Retina (tissue), 1 donor: ENCODE measurements around the gene IAH1.

Experiments used
- DNase-seq: peaks from one replicate; pipeline ENCODE4 v3.0.0-alpha.2; 2016

Gene IAH1, protein sequence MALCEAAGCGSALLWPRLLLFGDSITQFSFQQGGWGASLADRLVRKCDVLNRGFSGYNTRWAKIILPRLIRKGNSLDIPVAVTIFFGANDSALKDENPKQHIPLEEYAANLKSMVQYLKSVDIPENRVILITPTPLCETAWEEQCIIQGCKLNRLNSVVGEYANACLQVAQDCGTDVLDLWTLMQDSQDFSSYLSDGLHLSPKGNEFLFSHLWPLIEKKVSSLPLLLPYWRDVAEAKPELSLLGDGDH

DNA sequence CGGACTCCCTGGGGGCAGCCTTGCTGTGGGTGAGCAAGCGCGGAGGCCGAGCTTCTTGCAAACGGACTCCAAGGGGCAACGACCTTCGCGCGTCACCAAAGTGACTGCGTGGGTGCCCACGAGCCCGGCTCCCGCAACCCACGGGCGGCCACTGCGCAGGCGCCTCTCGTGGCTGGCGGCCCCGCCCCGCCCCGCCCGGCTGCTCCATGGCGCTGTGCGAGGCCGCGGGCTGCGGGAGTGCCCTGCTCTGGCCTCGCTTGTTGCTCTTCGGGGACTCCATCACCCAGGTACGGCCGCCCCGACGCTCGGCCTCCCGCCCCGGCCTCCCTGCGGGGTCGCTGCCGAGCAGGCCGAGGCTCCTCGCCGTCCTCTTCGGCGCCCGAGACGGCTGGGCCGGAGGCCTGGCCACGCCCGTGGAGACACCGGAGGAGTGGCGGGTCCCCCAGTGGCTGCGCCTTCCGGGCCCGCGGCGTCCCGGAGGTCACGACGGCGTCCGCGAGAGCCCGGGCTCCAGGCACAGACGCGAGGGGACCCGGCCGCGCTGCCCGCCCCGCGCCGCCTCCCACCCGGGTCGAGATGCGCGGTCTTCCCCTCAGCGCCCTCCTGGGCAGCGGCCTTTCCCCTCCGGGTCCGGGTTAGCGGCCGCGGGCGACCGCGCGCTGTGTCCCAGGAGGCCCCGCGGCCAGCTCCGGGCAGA, at the start of gene IAH1:
Gene IAH1, plus strand, starts transcription at position 191 of the 697 bp plus-strand sequence. Its CDS starts 16 bp downstream, at position 207.
- peak; percentile 89 for DNase-seq

DNA sequence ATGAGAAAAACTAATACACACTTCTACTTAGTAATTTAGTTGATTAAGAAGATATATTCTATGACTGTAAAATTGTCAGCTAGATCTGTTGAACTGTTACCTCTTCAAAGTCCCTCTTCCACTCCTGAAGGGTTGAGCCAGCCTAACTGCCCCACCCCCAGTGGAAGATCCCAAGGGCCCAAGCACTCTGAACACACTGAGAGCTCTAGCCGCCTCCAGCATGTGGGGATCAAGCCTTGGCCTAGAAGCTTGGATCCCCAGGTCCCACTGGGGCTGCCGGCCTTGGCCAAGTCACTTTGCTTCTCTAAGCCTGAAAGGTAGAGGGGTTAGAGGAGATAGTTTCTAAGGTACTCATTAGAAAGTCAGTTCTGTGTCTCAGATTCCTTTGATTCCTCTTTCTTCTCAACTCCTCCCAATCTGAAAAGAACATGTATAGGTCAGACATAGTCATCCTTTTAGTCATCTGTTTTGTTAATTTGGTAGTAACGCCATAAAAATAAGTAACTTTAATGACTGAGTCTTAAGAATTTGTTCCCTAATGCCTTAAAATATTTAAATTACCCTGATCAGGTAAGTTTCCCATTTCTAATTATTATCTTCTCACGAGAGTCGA, 45.3 kb upstream of the IAH1 start:
- DNase-seq: no peak

DNA sequence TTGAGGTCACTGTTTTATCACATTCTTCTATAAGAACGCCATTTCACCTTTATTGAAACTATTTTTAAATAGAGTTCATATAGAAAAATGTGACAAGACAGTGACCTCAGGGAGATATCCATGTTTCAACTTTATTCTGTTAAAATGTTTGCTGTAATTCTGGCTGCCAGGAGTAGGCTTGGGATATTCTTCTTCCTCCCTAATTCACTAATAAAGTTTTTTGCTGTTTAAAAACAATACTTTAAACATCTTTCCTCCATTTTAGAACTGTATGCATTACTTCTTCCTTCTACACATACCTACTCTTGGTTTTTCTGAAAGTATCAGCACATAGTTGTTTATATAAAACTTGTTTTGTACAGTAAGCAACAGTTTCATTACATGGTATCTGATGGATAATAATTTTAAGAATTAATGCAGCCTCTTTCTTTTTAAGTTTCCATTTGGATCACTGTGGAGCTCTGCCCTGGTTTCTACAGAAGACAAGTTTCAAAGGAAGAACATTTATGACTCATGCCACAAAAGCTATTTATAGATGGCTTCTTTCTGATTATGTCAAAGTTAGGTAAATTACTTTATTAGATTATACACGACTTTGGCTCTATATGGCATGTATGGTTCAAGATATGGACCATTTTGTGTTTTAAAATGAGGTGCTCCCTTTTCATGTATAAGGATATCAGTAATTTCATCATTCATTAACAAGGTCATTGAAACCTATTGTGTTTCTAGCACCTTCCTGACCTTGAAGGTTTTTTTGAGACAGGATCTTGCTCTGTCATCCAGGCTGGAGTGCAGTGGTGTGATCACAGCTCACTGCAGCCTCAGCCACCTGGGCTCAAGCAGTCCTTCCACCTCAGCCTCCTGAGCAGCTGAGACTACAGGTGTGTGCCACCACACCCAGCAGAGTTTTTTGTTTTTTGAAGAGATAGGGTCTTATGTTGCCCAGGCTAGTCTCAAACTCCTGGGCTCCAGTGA, 43.7 kb upstream of the IAH1 start:
- DNase-seq: no peak

DNA sequence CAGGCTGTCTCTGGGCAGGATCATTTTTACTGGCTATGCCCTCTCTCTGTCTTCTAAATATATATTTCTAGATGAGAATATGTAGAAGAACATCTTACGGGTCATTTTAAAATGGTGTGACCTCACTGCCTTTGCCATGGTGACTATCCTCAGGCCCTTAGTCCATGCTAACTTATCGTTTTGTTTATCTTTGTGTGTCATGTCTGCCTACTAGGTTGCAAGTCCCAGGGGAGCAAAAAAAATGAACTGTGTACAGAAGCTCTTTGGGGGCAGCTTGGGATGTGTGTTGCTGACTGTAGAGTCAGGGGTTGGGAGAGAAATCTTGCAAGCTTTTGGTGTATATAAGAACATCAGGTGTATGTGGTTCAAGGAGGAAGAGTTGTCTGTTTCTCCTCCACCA, 39.9 kb upstream of the IAH1 start:
- DNase-seq: no peak

DNA sequence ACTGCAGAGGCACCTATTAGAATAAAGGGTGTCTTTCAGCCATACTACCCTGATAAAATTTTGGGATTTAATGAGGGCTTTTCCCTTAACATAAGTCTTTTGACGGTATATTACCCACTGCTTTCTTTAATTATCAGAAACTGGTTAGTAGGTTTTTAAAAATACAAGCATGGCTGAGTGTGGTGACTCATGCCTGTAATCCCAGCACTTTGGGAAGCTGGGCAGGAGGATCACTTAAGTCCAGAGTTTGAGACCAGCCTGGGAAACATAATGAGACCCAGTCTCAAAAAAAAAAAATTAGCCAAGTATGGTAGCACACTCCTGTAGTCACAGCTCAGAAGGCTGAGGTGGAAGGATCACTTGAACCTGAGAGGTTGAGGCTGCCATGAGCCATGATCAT, 34.8 kb upstream of the IAH1 start:
- DNase-seq: no peak

DNA sequence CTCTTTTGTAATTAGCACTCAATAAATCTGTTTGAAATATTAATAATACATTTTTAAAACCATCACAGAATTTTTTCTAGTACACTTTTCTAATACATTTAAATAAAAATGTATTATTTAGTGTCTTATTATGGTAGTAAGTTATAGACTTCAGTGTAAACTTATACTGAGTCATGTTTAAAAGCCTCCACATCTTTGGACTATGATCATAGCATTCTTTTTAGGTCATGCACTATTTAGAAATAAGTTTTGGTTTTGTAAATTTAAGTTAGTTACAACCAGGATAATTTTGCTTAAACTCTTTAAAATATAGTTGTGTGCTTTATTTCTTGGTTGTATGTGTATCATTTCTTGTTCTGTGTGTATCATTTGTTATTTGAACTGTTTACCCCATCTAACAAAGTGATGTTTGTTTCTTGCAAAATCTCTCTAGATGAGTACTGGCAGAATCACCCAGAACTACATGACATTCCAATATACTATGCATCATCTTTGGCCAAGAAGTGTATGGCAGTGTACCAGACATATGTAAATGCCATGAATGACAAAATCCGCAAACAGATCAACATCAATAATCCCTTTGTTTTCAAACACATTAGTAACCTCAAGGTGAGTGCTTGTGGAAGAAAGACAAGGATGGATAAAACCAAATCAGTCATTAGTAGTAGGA, 34.2 kb upstream of the IAH1 start:
- DNase-seq: no peak

DNA sequence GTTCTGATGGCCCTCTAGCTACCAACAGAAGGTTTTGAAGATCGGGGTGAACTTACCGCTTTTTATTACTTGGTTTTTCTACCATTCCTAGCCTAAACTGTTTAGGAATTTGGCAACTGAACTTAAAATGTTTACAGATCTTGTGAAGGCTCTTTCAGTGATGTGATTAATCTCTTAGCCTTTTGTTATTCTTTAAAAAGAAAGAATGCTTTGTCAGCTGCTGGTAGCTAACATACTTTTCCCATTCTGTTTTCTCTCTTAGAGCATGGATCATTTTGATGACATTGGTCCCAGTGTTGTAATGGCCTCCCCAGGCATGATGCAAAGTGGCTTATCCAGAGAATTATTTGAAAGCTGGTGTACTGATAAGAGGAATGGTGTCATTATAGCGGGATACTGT, 32.8 kb upstream of the IAH1 start:
- no peak for DNase-seq

DNA sequence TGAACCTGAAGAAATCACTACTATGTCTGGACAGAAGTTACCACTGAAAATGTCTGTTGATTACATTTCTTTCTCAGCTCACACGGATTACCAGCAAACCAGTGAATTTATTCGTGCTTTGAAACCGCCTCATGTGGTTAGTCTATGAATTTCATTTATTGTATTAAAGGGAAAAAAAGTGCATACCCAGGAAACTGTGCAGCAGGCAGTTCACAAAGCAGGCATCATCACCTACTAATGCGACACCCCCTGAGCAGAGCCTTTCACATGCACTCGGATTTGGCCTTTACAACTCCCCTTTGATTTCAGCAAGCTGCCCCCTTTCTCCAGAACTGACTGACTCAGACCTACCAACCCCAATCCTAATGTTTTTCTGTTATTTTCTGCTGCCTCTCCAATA, 30.8 kb upstream of the IAH1 start:
- DNase-seq: no peak

DNA sequence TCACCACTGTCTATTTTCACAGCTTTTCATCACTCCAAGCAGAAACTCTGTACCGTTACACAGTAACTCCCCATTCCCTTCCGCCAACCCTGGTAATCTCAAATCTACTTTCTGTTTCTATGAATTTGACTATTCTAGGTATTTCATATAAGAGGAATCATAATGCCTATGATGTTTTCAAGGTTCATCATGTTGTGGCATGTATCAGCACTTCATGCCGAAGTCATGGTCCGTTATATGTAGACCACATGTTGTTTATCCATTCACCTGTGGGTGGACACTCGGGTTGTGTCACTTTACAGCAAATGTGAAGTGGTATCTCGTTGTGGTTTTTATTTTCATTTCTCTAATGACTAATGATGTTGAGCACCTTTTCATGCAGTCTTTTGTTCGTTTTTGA, 29.3 kb upstream of the IAH1 start:
- no peak for DNase-seq

DNA sequence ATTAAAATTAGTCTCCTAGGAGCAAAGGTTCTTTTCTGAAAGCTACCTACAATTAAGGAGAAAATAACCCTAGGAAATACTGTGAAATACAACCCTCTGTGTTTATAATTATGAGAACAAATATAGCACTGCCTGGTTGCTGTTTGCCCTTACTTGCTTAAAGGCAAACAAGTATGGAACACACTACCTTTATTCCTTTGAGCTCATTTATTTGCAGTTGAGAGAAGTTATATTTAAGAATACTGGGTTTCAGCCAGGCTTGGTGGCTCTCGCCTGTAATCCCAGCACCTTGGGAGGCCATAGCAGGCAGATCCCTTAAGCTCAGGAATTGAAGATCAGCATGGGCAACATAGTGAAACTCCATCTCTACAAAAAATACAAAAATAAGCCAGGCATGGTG, 23.1 kb upstream of the IAH1 start:
- DNase-seq: no peak

DNA sequence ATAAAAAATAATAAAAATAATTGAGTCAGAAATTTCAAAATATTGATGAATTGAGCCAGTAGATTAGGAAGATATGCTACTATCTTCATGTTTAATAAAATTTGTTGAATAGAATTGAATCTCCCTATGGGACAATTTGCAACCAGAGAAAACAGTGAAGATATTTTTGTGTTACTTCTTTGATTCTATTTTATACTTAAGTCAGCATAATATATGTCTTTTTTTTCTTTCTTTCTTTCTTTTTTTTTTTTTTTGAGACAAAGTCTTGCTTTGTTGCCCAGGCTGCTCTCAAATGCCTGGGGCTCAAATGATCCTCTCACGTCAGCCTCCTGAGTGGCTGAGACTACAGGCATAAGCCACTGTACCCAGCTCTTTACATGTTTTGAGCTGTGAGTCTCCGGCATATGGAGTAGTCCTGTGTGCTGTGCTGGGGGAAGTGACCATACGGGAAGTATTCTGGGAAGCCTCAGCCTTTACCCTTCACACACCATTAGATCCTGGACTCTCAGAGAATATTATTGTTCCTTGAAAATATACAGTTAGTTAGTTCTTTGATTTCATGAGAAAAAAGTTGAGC, 13.8 kb upstream of the IAH1 start:
- DNase-seq: no peak

DNA sequence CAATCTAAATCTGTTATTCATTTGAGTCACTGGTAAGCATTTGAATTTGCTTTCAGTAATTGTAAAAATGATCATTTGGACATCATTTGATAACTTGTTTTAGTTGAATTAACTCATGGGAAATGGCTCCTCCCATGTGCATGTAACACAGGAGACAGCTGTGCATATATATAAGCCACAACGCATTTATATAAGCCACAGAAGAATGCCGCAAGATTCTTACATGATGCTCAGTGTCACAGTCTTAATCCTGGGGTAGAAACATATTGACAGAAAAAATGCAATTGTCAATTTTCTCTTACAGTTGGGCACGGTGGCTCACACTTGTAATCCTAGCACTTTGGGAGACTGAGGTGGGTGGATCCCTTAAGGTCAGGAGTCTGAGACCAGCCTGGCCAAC, 13.3 kb upstream of the IAH1 start:
- no peak for DNase-seq

DNA sequence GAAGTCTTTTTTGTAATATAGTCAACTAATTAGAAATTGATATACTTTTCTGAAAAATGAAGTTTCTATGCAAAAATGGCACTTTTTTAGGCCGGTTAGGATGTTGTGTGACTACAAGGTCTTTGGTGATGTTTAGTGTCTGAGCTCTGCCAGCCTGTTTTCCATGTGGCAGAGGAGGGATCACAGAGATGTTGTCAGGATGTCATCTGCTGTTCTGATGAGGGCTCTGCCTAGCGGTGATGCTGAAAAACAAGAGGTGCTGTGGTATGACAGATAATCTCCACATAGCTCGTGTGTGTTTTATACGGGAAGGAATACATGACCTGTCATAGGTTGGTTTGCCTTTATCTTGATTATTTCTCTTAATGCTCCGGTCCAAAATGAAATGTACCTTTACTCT, 12.0 kb upstream of the IAH1 start:
- no peak for DNase-seq

DNA sequence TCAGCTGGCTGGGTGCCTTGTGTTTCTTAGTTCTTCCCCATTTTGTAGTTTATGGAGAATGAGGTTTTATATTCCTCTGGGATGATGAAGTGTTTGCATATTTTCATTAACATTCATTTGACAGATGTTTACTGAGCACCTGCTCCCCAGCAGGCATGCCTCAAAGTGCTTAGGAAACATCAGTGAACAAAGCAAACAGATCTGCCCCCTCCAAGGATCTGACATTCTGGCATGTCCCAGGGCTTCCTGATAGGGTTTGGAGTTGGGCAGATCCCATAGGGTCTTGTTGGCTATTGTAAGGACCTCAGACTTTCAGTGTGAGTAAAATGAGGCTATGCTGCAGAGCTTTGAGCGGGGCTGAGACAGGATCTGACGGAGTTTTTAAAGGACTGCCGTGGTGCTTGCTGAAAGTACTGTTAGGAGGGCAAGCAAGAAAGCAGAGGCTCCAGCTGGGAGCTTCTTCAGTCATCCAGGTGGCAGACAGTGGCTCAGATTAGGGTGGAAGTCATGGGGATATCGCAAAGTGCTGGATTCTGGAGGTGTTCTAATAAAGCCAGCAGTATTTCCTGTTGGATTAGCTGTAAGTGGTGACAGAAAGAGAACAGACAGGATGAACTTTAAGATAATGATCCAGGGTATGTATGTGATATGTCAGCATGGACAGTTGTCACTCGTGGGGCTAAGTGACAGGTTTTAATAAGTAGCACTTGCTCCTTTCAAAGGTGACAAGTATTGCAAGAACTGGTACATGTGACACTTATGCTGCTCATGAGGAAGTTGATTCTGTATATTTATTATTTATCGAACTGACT, 11.3 kb upstream of the IAH1 start:
- no peak for DNase-seq

DNA sequence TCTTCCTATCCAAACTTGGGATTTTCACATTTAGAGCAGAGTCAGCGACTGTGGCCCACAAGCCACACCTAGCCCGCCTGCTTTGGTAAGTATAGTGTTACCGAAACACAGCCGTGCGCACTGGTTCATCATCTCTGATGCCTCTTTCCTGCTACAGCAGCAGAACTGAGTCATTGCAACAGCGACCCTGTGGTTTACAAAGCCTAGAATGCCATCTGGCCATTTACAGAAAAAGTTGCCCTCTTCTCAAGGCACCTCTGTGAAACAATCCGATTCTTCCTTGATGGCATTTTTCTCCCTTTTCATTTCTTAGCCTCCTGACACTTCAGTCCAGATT, 10.7 kb upstream of the IAH1 start:
- no peak for DNase-seq

DNA sequence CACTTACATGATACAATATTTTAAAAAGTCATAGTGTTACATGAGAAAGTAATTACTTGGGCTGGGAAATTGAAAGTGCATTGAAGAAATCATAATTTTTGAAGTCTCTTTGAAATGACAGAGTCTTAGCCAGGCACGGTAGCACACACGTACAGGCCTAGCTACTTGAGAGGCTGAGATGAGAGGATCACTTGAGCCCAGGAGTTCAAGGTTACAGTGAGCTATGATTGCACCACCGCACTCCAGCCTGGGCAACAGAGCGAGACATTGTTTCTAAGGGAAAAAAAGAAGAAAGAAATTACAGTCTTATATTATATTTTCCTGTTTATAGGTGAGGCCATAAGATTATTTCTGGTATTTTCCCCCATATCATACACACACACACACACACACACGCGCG, 9.2 kb upstream of the IAH1 start:
- no peak for DNase-seq

DNA sequence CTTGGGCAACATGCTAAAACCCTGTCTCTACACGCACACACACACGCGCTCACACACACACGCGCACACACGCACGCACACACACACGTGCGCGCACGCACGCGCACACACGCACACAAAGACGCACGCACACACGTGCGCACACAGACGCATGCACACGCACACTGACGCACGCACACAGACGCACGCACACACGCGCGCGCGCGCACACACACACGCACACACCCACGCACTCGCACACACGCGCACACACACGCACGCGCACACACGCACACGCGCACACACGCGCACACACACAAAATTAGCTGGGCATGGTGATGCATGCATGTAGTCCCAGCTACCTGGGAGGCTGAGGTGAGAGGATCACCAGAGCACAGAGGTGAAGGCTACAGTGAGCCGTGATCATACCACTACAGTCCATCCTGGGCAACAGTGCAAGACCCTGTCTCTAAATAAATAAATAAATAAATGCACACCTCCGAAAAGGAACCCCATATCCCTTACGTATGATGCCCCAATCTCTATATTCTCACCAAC, 8.1 kb upstream of the IAH1 start:
- no peak for DNase-seq

DNA sequence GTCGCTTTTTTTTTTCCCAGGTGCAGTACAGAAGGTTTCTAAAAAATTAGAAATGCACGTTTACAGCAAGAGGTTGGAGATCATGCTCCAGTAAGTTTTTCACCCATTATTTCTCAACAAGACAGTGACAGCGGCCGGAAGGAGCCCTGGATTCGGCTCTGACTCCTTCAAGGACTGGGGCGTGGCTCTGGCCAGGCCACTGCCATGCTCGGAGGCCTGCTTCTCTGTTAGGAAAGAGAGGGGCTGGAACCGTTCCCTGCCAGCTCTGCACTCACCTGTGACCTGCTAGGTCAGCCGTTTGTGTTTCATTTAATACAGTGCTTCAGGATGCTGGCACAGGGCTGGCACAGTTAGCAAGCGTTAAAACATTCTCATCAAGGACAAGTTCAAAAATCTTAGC, 6.7 kb upstream of the IAH1 start:
- DNase-seq: no peak

DNA sequence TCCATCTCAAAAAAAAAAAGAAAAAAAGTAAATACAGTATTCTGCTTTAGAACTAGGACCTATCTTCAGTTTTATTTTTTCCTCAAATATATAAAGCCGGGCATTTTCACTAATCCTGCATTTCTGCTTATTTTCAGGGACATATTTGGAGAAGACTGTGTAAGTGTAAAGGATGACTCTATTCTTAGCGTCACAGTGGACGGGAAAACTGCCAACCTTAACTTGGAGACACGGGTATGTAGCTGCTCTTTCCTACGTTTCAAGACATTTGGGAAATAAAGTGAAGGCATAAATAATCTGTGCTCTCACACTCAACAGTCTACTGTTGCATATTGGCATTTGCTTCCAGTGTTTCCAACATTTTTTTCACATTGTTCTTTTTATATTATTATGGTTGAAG, 3.1 kb upstream of the IAH1 start:
- DNase-seq: no peak

DNA sequence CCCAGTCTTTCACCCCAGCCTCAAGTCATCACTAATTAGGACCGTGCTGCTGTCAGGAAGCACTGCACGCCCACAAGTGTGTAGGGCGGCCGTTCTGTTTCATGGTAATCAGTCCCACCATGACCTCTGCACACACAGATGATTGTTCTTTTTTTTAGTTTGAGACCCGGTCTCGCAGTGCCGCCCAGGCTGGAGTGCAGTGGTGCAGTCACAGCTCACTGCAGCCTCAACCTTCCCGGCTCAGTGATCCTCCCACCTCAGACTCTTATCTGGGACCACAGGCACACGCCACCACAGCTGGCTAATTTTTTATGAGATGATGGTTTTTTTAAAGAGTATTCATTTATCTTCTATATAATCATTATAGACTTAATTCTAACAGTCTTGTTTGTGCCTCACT, 1.8 kb upstream of the IAH1 start:
- no peak for DNase-seq

DNA sequence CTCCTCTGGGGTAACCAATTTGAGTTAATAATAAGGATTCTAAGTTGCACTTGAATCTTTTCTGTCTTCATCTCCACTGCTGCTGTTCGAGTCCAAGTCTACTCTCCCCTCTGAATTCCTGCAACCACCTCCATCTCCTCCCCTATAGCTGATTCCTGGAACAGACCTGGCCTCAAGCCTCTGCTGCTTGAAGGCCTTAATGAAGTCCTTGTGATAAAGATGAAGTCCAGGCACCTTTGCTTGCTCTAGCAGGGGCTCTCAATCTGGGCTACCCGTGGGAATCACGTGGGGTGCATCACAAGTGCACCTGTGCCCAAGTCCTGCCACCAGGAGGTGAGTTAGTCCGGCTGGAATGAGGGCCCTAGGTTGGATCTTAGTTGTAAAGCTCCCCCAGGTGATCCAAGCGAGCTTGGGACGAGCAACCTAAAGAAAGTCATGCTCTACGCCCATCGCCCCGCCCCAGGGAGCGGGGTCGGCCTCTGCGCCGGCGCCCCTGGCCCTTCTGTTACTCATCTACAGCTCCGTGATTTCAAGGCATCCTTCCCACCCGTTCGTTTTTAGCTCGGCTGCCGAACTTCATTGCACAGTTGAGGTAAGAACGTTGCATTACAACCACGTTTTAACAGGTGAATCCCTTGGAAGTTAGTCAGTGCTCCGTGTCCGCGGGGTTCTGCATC, 905 bp upstream of the IAH1 start:
- DNase-seq: peak; percentile 69
